GM13977 (cell line): Measurements from ENCODE around the gene RET.

Experiments used
- DNase-seq: peaks from one replicate; pipeline ENCODE4 v3.0.0; 2012; ENCODE audit warnings: low spot score
- in situ Hi-C: fragments of 300-500 bp; cut with MboI; formaldehyde crosslinking; loops from one replicate; pipeline ENCODE4 v1.12.0; 2022; ENCODE audit warnings: low sequenced_read_pairs, low pct_unique_long_range_greater_than_20kb, mixed read lengths, inconsistent platforms; ENCODE audit not compliant: unreplicated experiment
- TF ChIP-seq, protein P1 (sequence below): IDR thresholded peaks from 2 replicates; pipeline ENCODE4 v1.5.1; 2012; ENCODE audit warnings: mild to moderate bottlenecking, control low read depth; ENCODE audit not compliant: insufficient read depth; ENCODE audit errors: extremely low read depth, missing control alignments

The RET gene

DNA sequence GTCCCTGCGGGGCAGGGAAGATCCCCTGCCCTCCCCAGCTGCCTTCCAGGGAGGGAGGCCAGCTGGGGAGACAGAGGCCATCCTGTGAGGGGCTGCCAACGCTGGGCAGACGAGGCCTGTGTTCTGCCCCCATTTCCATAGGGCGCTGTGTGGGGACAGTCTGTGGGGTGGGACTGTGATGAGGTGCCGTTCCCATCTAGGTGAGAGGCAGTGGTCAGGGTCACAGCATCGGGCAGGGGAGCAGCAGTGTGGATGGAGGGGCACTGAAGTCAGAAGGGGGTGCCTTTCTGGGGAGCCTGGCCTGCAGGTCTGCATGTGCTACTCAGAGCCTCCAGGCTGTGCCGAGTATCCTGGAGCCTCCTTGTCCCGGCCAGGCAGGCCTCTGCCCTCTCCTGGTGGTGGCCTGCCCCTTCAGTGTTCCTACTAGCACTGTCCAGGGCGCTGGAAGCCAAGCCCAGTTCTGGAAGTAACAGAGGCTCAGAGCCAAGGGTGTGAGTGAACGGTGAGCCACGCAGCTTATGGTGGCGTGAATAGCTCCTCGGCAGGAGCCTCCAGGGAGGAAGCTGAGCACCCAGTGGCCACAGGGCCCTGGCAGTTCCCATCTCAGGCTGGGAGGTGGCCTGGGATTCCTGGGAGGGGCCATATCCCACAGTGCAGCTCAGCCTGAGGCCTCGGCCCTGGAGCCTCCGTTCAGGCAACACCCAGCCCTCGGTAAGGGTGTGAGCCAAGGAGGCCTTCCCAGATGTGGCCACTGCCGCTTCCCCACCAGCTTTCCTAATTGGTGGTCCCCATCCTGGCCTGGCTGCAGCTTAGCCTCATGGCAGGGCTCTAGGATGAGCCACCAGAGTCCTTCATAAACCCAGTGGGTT is 38.1 kb downstream of the RET start:
- TF ChIP-seq, protein P1, sequence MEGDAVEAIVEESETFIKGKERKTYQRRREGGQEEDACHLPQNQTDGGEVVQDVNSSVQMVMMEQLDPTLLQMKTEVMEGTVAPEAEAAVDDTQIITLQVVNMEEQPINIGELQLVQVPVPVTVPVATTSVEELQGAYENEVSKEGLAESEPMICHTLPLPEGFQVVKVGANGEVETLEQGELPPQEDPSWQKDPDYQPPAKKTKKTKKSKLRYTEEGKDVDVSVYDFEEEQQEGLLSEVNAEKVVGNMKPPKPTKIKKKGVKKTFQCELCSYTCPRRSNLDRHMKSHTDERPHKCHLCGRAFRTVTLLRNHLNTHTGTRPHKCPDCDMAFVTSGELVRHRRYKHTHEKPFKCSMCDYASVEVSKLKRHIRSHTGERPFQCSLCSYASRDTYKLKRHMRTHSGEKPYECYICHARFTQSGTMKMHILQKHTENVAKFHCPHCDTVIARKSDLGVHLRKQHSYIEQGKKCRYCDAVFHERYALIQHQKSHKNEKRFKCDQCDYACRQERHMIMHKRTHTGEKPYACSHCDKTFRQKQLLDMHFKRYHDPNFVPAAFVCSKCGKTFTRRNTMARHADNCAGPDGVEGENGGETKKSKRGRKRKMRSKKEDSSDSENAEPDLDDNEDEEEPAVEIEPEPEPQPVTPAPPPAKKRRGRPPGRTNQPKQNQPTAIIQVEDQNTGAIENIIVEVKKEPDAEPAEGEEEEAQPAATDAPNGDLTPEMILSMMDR, result no peak
- no peak for DNase-seq
- in situ Hi-C loops, result no loop called here

DNA sequence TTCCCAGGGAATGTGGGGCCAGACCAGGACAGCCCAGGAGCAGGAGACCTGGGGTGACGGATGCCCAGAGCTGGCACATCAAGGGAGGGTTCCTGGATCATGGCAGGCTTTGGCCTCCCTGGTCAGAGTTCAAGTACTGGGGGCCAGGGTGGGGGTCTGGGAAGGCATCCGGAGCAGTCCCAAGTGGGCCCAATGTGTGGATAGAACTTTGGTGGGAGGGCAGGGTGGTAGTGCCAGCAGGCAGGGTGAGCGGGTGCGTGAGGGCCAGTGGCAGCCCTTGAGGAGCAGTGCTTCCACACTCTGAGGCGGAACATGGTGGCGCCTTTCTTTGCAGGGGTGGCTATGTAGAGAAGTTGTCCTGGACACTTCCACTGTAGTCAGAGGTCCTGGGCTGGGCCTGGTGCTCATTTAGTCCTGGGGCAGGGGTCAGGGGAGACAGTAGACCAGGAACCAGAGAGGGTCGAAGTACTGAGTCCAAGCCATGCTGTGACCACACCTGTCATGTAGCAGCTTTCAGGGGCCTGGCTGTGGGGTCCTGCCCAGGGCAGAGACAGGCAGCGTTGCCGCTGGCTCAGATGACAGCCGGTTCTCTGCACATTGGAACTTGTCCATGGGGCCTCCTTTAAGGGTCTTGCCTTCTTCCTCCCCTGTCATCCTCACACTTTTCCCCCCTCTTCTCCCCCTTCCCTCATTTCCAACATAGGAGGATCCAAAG is 39.2 kb downstream of the RET start:
- TF ChIP-seq, protein P1, result no peak
- DNase-seq, result no peak
- in situ Hi-C loops, result no loop called here

DNA sequence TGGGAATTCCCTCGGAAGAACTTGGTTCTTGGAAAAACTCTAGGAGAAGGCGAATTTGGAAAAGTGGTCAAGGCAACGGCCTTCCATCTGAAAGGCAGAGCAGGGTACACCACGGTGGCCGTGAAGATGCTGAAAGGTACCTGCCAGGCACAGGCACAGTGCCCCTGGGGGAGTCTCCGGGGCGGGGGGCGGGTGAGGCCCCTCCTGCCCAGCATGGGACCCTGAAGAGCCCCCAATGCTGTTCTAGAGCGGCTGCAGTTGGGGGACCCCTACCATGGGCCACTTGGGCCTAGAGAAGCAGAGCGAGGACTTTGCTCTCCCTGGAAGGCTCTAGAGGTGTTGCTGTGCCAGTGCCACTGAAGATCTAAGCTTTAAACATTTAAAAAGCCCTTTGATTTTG is 39.7 kb downstream of the RET start:
- in situ Hi-C loops, result no loop called here
- TF ChIP-seq, protein P1, result no peak
- no peak for DNase-seq

DNA sequence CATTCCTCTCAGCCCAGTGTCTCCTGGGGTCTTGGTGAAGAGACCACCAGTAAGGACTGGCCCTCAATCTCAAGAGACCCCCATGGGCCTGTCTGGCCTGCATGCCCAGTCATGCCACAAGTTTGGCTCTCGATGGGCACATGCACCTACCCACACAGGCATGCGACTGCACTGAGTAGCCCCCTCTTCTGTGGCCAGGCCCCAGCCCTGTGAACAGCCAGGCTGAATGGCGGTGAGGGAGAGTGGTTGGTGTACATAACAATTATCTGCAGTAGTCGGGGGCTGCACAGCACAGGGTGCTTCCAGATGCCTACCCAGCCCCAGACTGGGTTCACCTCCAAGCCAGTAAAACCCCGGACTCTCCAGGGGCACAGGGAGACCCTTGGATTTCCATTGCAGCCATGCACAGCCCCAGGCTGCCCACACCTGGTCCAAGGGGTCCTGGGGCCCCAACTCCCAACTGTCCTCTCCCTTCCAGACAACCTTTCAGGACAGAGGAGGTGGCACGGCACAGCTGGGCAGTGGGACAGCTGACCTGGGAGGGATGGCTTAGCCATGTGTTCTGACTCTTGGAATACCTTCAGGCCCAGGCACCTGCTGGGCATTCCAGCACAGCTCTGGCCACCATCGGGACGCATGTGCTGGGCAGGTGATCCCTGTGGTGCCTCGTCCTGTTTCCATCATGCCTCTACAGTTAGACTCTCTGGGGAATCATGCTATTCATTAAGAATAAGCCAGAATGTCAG is 40.3 kb downstream of the RET start:
- DNase-seq, result no peak
- in situ Hi-C loops, result no loop called here
- TF ChIP-seq, protein P1, result no peak

DNA sequence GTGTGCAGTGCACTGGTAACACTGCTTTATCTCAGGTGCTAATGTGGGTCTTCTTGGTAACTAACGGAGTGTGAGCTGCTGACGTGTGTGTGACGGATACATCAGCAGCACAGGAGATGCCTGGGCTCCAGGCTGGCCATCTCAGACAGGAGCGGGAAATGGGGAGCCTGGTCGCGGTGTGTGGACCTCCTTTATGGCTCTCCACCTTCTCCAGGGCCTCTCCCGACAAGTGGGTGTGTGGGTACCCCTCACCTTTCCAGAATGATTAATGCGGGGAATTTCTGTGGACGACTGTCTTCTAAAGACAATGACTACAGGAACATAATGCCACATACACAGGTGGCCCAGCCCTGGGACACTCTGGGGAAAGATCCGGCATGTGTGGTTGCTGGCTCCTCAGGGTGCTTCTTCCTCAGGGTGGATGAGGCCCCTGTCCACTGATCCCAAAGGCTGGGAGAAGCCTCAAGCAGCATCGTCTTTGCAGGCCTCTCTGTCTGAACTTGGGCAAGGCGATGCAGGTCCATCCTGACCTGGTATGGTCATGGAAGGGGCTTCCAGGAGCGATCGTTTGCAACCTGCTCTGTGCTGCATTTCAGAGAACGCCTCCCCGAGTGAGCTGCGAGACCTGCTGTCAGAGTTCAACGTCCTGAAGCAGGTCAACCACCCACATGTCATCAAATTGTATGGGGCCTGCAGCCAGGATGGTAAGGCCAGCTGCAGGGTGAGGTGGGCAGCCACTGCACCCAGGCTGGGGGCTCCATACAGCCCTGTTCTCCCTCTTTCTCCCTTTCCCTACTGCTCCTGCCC is 41.1 kb downstream of the RET start:
- TF ChIP-seq, protein P1, result no peak
- DNase-seq, result no peak
- in situ Hi-C loops, result no loop called here
